MCF 10A (cell line): ENCODE results near the gene TNNC1. TPM values are rescaled to one million over a fixed set of nuclear protein-coding genes. Genes with fewer than 3 reads are reported as not detected.

Source experiments
- BruUV-seq: library from RNA; stranded (reverse); fragments of 400-500 nt; replicated peaks from 2 replicates; lab custom pipeline; 2021; lab: Mats Ljungman, UMichigan
- CTCF ChIA-PET: fragments of 300-600 bp; sonication (Branson Sonifier 250); formaldehyde crosslinking; extraction: SDS; loops from one replicate; lab custom pipeline; 2021; ENCODE audit warnings: antibody characterized with exemption, inconsistent platforms; lab: Yijun Ruan, JAX
- POLR2A ChIA-PET: fragments of 300-600, 350-650 bp; sonication (Branson Sonifier 250); formaldehyde crosslinking; extraction: SDS; loops from one replicate; lab custom pipeline; 2020; ENCODE audit warnings: antibody characterized with exemption, inconsistent platforms; lab: Yijun Ruan, JAX
- DNase-seq: peaks from one replicate; pipeline ENCODE4 v3.0.0-alpha.2; 2018; ENCODE audit not compliant: unreplicated experiment
- H3K27ac Mint-ChIP-seq: one replicate; pipeline ENCODE4 v1.8.0; 2022; ENCODE audit warnings: mild to moderate bottlenecking, low read depth, mixed read lengths; ENCODE audit not compliant: unreplicated experiment
- H3K27me3 Mint-ChIP-seq: one replicate; pipeline ENCODE4 v1.8.0; 2022; ENCODE audit warnings: mixed read lengths; ENCODE audit not compliant: insufficient read depth, unreplicated experiment
- H3K36me3 Mint-ChIP-seq: one replicate; pipeline ENCODE4 v1.8.0; 2022; ENCODE audit warnings: mild to moderate bottlenecking, moderate library complexity, mixed read lengths; ENCODE audit not compliant: insufficient read depth, unreplicated experiment
- H3K4me1 Mint-ChIP-seq: one replicate; pipeline ENCODE4 v1.8.0; 2022; ENCODE audit warnings: mixed read lengths; ENCODE audit not compliant: insufficient read depth, unreplicated experiment
- H3K4me3 Mint-ChIP-seq: one replicate; pipeline ENCODE4 v1.8.0; 2022; ENCODE audit warnings: mild to moderate bottlenecking, moderate library complexity, mixed read lengths; ENCODE audit not compliant: unreplicated experiment
- H3K9me3 Mint-ChIP-seq: one replicate; pipeline ENCODE4 v1.8.0; 2022; ENCODE audit warnings: mixed read lengths; ENCODE audit not compliant: unreplicated experiment
- intact Hi-C: fragments of 100-400 bp; cut with micrococcal nuclease; formaldehyde crosslinking; loops from 2 replicates; pipeline ENCODE4 v1.14.1; 2022
- total RNA-seq: library from RNA; stranded (reverse); gene quantifications from 2 replicates; pipeline ENCODE4 v1.2.3, GENCODE V29; 2022
- TF ChIP-seq, protein P1 (sequence below): fragments of 200-600 bp; IDR thresholded peaks from one replicate; pipeline ENCODE4 v1.8.0; 2022; ENCODE audit warnings: antibody characterized with exemption, mild to moderate bottlenecking; ENCODE audit not compliant: unreplicated experiment

TNNC1 gene
- total RNA-seq, 1 experiment from 2014 or later = 0.61 TPM

DNA sequence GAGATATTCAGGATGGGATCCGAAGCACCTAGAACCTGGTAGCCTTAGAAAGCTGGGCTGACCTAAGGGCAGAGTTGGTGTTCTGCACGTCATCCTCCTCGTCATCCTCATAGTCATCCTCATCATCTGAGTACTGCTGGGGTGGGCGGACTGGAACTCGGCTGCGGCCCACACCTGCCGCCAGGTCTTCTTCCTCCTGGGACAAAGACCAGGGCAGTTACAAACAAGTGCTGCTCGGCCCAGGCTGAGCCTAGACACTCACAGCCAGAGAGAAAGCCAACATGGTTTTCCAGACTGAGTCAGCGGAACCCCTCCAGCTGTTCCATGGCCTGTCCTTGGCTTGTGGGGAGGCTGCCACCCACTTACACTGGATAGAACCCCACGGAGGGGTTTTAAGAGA lies 49.5 kb downstream of the TNNC1 start:
- CTCF ChIA-PET = no interaction called here
- H3K36me3 Mint-ChIP-seq = peaks cover 57% of the 10 kb centered on the region
- no peak for DNase-seq
- intact Hi-C loops = no loop called here
- BruUV-seq = no TSS peak
- no peak overlapping the region for H3K4me3 Mint-ChIP-seq
- H3K27ac Mint-ChIP-seq = no peak overlapping the region
- peaks cover 13% of the 10 kb centered on the region for H3K4me1 Mint-ChIP-seq
- H3K9me3 Mint-ChIP-seq = no peaks in the 10 kb centered on the region
- POLR2A ChIA-PET = no interaction called here
- no peaks in the 10 kb centered on the region for H3K27me3 Mint-ChIP-seq
- TF ChIP-seq, protein P1, sequence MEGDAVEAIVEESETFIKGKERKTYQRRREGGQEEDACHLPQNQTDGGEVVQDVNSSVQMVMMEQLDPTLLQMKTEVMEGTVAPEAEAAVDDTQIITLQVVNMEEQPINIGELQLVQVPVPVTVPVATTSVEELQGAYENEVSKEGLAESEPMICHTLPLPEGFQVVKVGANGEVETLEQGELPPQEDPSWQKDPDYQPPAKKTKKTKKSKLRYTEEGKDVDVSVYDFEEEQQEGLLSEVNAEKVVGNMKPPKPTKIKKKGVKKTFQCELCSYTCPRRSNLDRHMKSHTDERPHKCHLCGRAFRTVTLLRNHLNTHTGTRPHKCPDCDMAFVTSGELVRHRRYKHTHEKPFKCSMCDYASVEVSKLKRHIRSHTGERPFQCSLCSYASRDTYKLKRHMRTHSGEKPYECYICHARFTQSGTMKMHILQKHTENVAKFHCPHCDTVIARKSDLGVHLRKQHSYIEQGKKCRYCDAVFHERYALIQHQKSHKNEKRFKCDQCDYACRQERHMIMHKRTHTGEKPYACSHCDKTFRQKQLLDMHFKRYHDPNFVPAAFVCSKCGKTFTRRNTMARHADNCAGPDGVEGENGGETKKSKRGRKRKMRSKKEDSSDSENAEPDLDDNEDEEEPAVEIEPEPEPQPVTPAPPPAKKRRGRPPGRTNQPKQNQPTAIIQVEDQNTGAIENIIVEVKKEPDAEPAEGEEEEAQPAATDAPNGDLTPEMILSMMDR = no peak

DNA sequence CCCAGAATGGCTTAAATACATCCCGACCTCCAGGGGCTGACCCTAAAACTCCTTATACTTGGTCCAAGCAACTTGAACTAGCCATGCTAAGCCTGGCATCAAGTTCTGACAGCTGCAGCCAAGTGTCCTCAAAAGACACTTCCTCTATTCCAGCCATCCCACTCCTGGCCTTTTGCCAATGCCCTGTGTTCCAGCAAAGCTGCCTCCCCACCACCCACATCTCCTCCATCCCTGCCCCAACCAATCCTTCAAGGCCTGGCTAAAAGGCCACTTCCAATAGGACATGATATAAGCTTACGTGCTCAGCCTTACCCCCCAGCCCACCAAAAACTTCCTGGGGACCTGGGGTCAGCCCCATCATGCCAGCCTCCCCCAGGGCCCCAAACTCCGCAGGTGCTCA lies 49.9 kb downstream of the TNNC1 start:
- H3K4me3 Mint-ChIP-seq = no peak overlapping the region
- TF ChIP-seq, protein P1 = no peak
- intact Hi-C loops = no loop called here
- CTCF ChIA-PET = no interaction called here
- peaks cover 57% of the 10 kb centered on the region for H3K36me3 Mint-ChIP-seq
- peaks cover 11% of the 10 kb centered on the region for H3K4me1 Mint-ChIP-seq
- no peak for DNase-seq
- POLR2A ChIA-PET = no interaction called here
- no TSS peak for BruUV-seq
- no peaks in the 10 kb centered on the region for H3K9me3 Mint-ChIP-seq
- H3K27me3 Mint-ChIP-seq = no peaks in the 10 kb centered on the region
- no peak overlapping the region for H3K27ac Mint-ChIP-seq

DNA sequence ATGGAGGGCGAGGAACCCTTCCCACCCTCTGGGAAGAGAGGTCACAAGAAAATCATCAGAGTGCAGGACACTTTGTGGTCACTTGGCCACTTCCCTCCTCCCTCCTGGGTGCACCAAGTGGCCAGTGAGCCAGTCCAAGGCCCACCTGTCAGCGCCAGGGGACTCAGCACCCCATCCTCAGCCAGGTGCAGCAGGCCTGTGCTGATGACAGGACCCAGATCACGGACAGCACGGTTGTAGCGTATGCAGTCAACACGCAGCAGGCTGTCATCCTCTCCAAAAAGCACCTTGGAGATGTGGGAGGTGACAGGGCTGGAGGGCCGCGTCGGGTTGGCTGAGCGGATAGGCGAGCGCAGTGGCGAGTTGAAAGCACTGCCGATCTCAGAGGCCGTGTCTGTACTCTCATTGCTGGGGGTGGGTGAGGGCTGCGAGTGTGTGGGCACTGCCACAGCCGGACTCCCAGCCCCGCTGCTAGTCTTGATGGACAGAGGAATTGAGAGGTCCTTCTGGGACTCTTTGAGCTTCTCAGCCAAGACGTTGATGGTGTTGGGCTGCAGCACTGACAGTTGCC lies 50.5 kb downstream of the TNNC1 start:
- peaks cover 56% of the 10 kb centered on the region for H3K36me3 Mint-ChIP-seq
- intact Hi-C loops = no loop called here
- BruUV-seq = no TSS peak
- H3K27me3 Mint-ChIP-seq = no peaks in the 10 kb centered on the region
- TF ChIP-seq, protein P1 = no peak
- H3K4me1 Mint-ChIP-seq = peaks cover 5% of the 10 kb centered on the region
- H3K9me3 Mint-ChIP-seq = no peaks in the 10 kb centered on the region
- ChIA-PET CTCF (no interaction called here), POLR2A (no interaction called here)
- no peak for DNase-seq
- H3K27ac Mint-ChIP-seq = no peak overlapping the region
- H3K4me3 Mint-ChIP-seq = no peak overlapping the region

DNA sequence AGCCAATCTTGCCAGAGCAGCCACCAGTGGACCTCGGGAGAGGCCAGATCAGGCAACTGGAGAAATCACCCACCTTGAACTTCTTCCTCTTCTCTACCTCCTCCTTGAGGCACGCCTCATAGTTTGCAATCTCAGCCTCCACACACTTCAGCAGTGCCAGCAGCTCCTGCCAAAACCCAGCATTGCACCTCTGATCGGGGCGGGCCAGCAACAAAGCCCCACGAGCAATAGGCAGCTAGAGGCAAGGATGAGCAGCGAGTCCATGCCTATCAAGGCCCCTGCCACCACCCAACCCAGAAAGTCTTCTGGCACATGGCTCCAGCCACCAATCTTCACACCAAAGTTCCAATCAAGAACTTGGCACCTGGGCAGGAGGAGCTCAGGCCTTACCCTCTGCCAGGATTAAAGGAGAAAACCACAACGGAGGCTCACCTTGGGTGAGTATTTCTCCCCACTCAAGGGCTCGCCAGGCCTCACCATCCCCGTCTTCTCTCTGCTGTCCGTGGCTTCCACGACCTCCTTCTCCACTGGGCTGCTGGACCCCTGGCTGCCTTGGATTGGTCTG lies 51.1 kb downstream of the TNNC1 start:
- Mint-ChIP-seq H3K9me3 (no peaks in the 10 kb centered on the region), H3K27ac (no peak overlapping the region), H3K4me3 (no peak overlapping the region), H3K4me1 (no peaks in the 10 kb centered on the region), H3K36me3 (peaks cover 50% of the 10 kb centered on the region), H3K27me3 (no peaks in the 10 kb centered on the region)
- BruUV-seq = TSS peak; percentile 3
- ChIA-PET POLR2A (interaction anchor here (0.8 kb wide), 1 partner anchor 9 kb away, joined by 3 read pairs; no protein-coding TSS in a partner anchor), CTCF (no interaction called here)
- DNase-seq = no peak
- intact Hi-C loops = no loop called here
- TF ChIP-seq, protein P1 = no peak
